Testis (tissue), 2 donors: ENCODE data around the gene TNRC18.
"Not testable (repeated sequence)": the region's sequence is repeated elsewhere in the genome, so short reads cannot be mapped to it uniquely, and the experiment has no call there.

Source experiments
- POLR2A ChIP-seq: fragments of 450-650 bp; IDR thresholded peaks from one replicate; pipeline ENCODE4 v1.6.1; 2017; ENCODE audit warnings: antibody characterized with exemption, mild to moderate bottlenecking, moderate library complexity
- TF ChIP-seq, protein P1 (sequence below), 3 experiments: fragments of 450-650 bp in 2 of 3; fragments of 200-600 bp in 1 of 3; sonication (generic) in 1 of 3; IDR thresholded peaks; one replicate each; pipeline ENCODE4 v1.5.1; 2016 to 2019; ENCODE audit warnings: antibody characterized with exemption in 3 of 3, mild to moderate bottlenecking in 2 of 3, moderate library complexity in 1 of 3

DNA sequence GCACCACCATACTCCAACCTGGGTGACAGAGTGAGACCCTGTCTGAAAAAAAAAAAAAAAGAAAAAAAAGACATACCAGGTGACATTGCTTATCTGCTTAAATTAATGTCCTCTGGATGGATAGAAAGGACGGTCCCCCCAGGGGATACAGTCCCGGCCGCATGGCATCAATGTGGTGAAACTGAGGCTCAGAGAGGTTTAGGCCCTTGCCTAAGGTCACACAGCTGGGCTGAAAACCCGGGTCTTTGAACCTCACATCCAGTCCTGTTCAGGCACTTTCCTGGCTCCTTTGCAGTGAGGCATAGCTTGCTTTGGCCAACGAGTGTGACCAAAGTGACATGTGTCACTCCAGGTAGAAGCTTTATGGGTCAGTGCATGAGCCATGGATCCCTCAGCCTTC is 136.3 kb downstream of the TNRC18 start:
- TF ChIP-seq, protein P1, sequence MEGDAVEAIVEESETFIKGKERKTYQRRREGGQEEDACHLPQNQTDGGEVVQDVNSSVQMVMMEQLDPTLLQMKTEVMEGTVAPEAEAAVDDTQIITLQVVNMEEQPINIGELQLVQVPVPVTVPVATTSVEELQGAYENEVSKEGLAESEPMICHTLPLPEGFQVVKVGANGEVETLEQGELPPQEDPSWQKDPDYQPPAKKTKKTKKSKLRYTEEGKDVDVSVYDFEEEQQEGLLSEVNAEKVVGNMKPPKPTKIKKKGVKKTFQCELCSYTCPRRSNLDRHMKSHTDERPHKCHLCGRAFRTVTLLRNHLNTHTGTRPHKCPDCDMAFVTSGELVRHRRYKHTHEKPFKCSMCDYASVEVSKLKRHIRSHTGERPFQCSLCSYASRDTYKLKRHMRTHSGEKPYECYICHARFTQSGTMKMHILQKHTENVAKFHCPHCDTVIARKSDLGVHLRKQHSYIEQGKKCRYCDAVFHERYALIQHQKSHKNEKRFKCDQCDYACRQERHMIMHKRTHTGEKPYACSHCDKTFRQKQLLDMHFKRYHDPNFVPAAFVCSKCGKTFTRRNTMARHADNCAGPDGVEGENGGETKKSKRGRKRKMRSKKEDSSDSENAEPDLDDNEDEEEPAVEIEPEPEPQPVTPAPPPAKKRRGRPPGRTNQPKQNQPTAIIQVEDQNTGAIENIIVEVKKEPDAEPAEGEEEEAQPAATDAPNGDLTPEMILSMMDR (IDR thresholded peaks at IDR 0.05): not testable (repeated sequence)
- TF ChIP-seq POLR2A: not testable (repeated sequence)
